VCaP (cell line): ENCODE results near the gene SEPHS1.

Experiments
- H3K27ac ChIP-seq: fragments of 450-650 bp; 2 replicates; pipeline ENCODE4 v1.5.1; 2017
- TF ChIP-seq, protein P1 (sequence below): fragments of 450-650 bp; conservative IDR thresholded peaks from 2 replicates; pipeline ENCODE4 v1.5.1; 2017; ENCODE audit warnings: mild to moderate bottlenecking, moderate library complexity

The SEPHS1 gene

DNA sequence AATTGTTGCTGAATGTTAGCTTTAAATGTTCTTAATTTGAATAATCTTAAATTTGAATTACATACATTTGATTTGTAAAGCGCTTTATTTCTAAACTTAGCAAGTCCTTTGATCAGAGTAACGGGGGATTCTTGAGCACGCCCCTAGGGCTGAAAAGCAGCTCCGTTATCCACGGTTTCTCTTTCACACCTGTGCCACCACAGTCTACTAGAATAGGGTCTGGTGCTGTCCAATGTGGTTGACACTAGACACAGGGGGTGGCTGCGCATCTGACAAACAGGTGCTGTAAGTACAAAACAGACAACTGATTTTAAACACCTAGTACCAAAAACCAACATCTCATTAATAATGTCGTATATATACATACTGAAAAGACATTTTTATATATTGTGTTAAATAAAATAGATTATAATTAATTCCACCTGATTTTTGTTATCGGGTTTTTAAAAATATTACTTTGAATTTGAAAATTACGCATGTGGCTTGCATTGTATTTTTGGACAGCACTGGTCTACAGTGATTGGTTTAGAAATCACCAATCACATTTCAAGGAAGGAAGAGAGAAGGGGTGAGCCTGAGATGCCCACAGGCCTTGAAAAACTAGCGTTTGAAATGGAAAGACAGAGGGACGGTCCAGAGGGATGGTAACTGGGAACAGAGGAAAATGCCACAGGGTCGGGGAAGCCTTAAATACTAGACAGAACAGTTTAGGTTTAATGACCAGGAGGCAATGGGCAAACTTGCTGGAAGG lies 7.3 kb downstream of the SEPHS1 start:
- TF ChIP-seq, protein P1, sequence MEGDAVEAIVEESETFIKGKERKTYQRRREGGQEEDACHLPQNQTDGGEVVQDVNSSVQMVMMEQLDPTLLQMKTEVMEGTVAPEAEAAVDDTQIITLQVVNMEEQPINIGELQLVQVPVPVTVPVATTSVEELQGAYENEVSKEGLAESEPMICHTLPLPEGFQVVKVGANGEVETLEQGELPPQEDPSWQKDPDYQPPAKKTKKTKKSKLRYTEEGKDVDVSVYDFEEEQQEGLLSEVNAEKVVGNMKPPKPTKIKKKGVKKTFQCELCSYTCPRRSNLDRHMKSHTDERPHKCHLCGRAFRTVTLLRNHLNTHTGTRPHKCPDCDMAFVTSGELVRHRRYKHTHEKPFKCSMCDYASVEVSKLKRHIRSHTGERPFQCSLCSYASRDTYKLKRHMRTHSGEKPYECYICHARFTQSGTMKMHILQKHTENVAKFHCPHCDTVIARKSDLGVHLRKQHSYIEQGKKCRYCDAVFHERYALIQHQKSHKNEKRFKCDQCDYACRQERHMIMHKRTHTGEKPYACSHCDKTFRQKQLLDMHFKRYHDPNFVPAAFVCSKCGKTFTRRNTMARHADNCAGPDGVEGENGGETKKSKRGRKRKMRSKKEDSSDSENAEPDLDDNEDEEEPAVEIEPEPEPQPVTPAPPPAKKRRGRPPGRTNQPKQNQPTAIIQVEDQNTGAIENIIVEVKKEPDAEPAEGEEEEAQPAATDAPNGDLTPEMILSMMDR, result no peak

DNA sequence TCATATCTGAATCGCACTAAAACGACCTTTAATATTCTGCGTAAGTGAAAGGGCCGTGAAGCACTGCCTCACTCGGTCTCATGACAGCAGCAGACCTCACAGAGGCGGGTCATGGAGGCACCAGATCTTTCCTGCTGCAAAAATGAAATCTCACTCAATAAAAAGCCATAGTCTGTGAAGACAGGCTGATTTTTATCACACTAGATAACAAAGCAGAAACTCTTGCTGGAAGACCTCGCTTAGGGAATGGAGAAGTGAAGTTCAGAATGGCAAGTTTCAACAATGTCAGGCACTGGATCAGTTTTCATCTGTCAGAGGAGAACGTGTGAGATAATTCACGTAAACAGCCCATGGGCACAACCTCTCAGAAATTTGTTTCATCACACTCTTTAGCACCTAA lies 8.0 kb downstream of the SEPHS1 start:
- no peak overlapping the region for H3K27ac ChIP-seq
- TF ChIP-seq, protein P1, result no peak

More for the DNA sequence above, 7.3 kb downstream of the SEPHS1 start:
- H3K27ac ChIP-seq, result no peak overlapping the region

DNA sequence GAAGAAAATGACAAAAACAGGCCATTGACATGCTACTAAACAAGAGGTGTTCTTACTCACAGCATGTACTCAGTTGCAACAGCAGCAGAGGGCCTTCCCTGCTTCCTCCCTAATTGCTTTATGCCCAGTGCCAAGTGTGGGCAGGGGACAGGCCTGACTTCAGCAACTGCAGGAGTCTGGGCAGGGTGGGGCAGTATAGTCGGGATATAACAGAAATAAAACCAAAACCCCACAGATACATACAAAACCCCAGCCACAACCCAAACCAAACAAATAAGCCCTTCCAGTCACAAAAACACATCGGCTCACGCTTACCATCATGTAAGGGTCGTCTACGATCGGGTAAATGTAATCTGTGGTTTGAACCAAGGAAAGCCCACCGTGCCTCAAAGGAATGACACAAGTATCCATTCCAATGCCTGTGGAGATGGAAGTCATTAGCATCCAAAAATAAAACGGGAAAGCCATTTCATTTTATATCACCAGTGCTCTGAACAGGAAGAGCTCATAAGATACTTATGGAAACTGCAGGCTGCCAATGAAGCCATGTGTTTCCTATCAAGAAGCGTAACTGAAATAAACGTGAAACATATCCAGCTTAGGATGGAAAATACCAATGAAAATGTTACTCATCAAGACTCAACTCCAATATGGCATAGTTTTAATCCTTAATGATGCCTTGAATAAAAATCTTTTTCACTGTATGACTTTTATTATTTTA lies 9.5 kb downstream of the SEPHS1 start:
- TF ChIP-seq, protein P1, result no peak
- no peak overlapping the region for H3K27ac ChIP-seq

DNA sequence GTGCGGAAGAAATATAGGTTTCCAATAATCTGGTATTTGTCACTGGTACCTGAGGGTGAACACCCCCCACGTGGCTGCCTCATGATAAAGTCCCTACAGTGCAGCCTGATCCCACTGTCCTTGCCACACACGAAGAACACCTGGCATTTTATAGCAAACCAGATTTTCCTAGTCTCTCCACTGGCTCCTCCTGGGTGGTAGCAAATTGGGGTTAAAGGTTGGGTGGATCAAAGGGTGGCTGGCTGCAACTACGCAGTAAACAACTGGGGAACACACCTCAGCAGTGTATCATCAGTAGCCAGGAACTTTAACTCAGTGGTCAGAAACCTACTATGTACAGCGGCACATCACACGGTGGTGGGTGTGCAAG lies 10.3 kb downstream of the SEPHS1 start:
- no peak overlapping the region for H3K27ac ChIP-seq
- TF ChIP-seq, protein P1, result no peak

DNA sequence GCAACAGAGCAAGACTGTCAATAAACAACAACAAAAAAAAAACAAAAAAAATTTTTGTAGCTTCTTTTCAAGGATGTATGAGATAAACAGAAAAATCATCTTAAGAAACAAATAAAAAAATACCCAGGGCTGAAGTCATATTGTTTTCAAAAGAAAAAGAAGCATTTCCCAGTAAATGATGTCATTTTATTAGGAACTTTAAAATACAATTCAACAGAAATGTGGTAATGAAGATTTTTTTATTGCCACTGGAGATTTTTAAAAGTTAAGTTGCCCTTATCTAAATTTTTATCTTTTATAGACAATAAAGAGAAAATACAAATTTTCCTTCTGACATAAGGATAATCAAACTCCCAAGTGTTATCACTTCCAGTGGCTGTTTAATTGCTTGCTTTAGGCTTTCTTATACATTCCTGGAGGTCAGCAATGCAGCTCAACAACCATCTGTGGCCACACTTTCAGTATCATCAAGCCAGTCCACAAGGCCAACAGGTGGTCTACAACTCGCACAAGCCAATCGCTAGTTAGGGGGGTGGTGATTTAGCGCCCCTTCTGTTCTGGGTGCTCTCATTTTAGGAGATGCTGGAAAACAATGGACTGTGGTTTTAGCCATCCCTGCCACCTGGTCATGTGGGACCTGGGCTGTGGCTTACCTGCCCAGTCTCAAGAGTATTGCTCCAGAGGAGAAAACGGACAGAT lies 10.8 kb downstream of the SEPHS1 start:
- H3K27ac ChIP-seq, result no peak overlapping the region

DNA sequence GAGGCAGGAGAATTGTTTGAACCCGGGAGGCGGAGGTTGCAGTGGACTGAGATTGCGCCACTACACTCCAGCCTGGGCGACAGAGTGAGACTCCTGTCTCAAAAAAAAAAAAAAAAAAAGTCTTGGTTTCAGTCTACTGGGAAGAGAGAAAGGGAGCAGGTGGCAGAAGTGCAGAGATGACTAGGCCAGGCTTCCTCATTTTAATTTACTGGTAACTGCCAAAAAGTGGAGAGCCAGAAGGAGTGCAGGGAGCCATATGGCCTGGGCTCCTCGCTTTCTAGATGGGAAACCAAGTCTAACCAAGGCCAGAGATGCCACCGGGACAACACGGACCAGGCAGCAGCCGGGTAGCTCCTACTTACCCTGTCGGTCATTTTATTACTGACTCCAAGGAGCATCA lies 12.2 kb downstream of the SEPHS1 start:
- no peak overlapping the region for H3K27ac ChIP-seq
- TF ChIP-seq, protein P1, result no peak

More for the DNA sequence above, 10.8 kb downstream of the SEPHS1 start:
- TF ChIP-seq, protein P1, result no peak

DNA sequence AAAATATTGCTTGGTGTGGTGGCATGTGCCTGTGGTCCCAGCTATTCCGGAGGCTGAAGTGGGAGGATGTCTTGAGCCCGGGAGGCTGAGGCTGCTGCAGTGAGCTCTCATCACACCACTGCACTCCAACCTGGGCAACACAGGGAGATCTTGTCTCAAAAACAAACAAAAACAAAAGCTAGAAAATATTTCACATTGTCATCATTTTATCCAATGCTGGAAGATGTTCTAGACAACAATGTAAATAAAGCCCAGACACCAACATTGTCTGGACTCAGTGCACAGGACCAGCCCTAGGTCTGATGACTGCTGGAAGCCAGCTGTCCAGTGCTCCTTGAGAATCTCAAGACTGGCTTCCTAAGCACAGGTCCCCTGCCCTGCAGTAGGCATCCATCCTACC lies 13.5 kb downstream of the SEPHS1 start:
- TF ChIP-seq, protein P1, result no peak
- H3K27ac ChIP-seq, result no peak overlapping the region
